ENCODE data around the gene DMPK. TPM values are rescaled to one million over a fixed set of nuclear protein-coding genes. Genes with fewer than 3 reads are reported as not detected.

Gene DMPK
- total and polyA plus RNA-seq, 2 experiments from 2014 or later: 9.8 to 24.0 TPM

DNA sequence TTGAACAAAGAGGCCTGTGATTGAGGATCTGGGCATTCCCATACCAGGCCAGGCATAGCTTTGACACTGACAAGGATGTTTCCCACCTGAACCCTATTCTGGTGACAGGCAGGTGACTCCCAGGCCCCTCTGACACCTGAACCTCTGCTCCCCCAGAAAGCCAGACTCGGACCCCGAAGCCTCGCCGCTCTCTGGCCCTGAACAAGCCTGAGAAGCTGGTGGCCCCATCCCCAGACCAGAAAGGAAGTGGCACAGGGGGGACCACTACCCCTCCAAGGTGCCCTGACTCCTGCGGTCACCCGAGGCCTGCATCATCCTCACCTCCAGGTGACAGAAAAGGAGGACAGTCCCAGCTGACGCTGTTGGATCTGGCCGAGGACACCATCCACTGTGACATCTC lies 28.0 kb downstream of the DMPK start (continued):
- TF ChIP-seq, protein P1, sequence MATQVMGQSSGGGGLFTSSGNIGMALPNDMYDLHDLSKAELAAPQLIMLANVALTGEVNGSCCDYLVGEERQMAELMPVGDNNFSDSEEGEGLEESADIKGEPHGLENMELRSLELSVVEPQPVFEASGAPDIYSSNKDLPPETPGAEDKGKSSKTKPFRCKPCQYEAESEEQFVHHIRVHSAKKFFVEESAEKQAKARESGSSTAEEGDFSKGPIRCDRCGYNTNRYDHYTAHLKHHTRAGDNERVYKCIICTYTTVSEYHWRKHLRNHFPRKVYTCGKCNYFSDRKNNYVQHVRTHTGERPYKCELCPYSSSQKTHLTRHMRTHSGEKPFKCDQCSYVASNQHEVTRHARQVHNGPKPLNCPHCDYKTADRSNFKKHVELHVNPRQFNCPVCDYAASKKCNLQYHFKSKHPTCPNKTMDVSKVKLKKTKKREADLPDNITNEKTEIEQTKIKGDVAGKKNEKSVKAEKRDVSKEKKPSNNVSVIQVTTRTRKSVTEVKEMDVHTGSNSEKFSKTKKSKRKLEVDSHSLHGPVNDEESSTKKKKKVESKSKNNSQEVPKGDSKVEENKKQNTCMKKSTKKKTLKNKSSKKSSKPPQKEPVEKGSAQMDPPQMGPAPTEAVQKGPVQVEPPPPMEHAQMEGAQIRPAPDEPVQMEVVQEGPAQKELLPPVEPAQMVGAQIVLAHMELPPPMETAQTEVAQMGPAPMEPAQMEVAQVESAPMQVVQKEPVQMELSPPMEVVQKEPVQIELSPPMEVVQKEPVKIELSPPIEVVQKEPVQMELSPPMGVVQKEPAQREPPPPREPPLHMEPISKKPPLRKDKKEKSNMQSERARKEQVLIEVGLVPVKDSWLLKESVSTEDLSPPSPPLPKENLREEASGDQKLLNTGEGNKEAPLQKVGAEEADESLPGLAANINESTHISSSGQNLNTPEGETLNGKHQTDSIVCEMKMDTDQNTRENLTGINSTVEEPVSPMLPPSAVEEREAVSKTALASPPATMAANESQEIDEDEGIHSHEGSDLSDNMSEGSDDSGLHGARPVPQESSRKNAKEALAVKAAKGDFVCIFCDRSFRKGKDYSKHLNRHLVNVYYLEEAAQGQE (IDR thresholded peaks at IDR 0.05; ENCODE audit: unreplicated experiment): no peak

DNA sequence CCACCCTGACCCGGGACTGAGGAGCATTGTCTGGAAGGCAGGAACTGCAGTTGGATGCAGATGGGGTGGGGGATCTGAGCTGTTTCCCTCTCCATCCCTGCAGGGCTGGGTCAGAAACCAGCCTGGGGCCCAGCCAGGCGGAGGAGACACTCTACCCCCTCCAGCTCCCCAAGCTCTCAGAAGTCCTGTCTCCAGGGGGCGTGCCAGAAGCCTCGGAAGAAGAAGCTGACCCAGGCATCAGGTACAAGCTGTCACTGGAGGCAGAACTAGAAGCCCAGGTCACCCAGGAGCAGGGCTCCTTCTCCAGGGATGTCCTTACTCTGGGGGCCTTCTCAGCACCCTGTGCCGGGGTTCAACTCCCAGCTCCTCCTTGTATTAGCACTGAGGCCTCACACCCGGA lies 28.7 kb downstream of the DMPK start:
- Mint-ChIP-seq H3K4me3 (no peak overlapping the region), H3K9me3 (no peaks in the 10 kb centered on the region; the same call in 2 of the 3 replicates), H3K4me1 (peaks cover 3% of the 10 kb centered on the region), H3K27ac (no peak overlapping the region), H3K36me3 (ENCODE audit: low read depth) (no peaks in the 10 kb centered on the region), H3K27me3 (ENCODE audit: insufficient read depth, low read depth, poor library complexity) (peaks cover 16% of the 10 kb centered on the region)
- Histone ChIP-seq H3K4me3 (no peak overlapping the region), H3K4me1 (ENCODE audit: insufficient read depth) (peaks cover 3% of the 10 kb centered on the region; the same call in 1 of the 2 replicates), H2AFZ (peak overlapping the region; percentile 69), H3K9me2 (ENCODE audit: insufficient read depth) (no peaks in the 10 kb centered on the region), H3K27ac (ENCODE audit: low read depth) (no peak overlapping the region), H3K36me3 (ENCODE audit: insufficient read depth) (no peaks in the 10 kb centered on the region), H3K27me3 (ENCODE audit: insufficient read depth) (no peaks in the 10 kb centered on the region), H3K4me2 (no peak overlapping the region), H4K20me1 (replicated peaks; ENCODE audit: insufficient read depth) (no peaks in the 10 kb centered on the region), H3F3A (replicated peaks; ENCODE audit: low read depth) (no peaks in the 10 kb centered on the region), H3K79me2 (replicated peaks; ENCODE audit: insufficient read depth) (no peaks in the 10 kb centered on the region)
- ATAC-seq: peak; percentile 94
- peak; percentile 84 for DNase-seq (ENCODE audit: low spot score)
- TF ChIP-seq ZNF462 (CRISPR knock-in tag; IDR thresholded peaks at IDR 0.05): peak; percentile 1; the same call in 1 of the 2 replicates
- TF ChIP-seq, protein P2, sequence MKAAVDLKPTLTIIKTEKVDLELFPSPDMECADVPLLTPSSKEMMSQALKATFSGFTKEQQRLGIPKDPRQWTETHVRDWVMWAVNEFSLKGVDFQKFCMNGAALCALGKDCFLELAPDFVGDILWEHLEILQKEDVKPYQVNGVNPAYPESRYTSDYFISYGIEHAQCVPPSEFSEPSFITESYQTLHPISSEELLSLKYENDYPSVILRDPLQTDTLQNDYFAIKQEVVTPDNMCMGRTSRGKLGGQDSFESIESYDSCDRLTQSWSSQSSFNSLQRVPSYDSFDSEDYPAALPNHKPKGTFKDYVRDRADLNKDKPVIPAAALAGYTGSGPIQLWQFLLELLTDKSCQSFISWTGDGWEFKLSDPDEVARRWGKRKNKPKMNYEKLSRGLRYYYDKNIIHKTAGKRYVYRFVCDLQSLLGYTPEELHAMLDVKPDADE (IDR thresholded peaks at IDR 0.05): no peak
- no peak for TF ChIP-seq ZNF331 (CRISPR knock-in tag; IDR thresholded peaks at IDR 0.05; ENCODE audit: low read depth)
- TF ChIP-seq EZH2phosphoT487 (IDR thresholded peaks at IDR 0.05; ENCODE audit: unreplicated experiment): no peak
- TF ChIP-seq ZNF114 (CRISPR knock-in tag; IDR thresholded peaks at IDR 0.05): no peak
- no peak for TF ChIP-seq STAT1 (IDR thresholded peaks at IDR 0.05; ENCODE audit: unreplicated experiment)
- no peak for TF ChIP-seq JUNB (IDR thresholded peaks at IDR 0.05; ENCODE audit: unreplicated experiment)
- TF ChIP-seq POLR2AphosphoS5 (IDR thresholded peaks at IDR 0.05; ENCODE audit: low read depth): no peak
- no peak for TF ChIP-seq CREB1 (CRISPR knock-in tag; IDR thresholded peaks at IDR 0.05; ENCODE audit: low read depth)
- no peak for TF ChIP-seq NANOG (IDR thresholded peaks at IDR 0.05; ENCODE audit: borderline replicate concordance)
- TF ChIP-seq, protein P1 (IDR thresholded peaks at IDR 0.05; ENCODE audit: unreplicated experiment): no peak

Measured in GM23338 (cell line).